Omental fat pad (tissue), 4 donors: ENCODE results near the gene TCF7L2. TPM values are rescaled to one million over a fixed set of nuclear protein-coding genes. Genes with fewer than 3 reads are reported as not detected.

Experiments
- ATAC-seq: fragments of 150-250 bp; one replicate; pipeline ENCODE4 v1.9.1; 2016; ENCODE audit warnings: mild to moderate bottlenecking, moderate library complexity; ENCODE audit not compliant: low FRiP score
- DNase-seq: peaks from one replicate; pipeline ENCODE4 v3.0.0-alpha.2; 2019; ENCODE audit warnings: low spot score
- CTCF ChIP-seq, 3 donors: fragments of 450-650 bp; IDR thresholded peaks; one replicate each; pipeline ENCODE4 v1.5.1; 2016 to 2017; ENCODE audit warnings: antibody characterized with exemption in 3 of 3, mild to moderate bottlenecking in 3 of 3, moderate library complexity in 2 of 3
- total RNA-seq, 4 donors: library from RNA; depleted of rRNA; stranded (reverse); fragments of >200 nt; gene quantifications; one replicate each; pipeline ENCODE4 v1.1.0, GENCODE V29; 2016

Gene TCF7L2
- total RNA-seq, 4 donors from 2014 or later: 22.5 to 30.6 (median 28.5) TPM

- TF ChIP-seq CTCF (IDR thresholded peaks at IDR 0.05): no peak
- no peak for DNase-seq
Measured at GRCh38 chr10:113161066-113161465, 211.0 kb downstream of the TCF7L2 start.

GRCh38 chr10:113162960-113163359, 212.9 kb downstream of the TCF7L2 start:
- ATAC-seq (no peak), DNase-seq (no peak)
- no peak for TF ChIP-seq CTCF (IDR thresholded peaks at IDR 0.05)

More at GRCh38 chr10:113161066-113161465, 211.0 kb downstream of the TCF7L2 start:
- ATAC-seq: no peak

GRCh38 chr10:113165673-113166072, 215.6 kb downstream of the TCF7L2 start:
- ATAC-seq (no peak), DNase-seq (no peak)
- TF ChIP-seq CTCF (IDR thresholded peaks at IDR 0.05): no peak

GRCh38 chr10:113167702-113168101, 217.7 kb downstream of the TCF7L2 start:
- no peak for DNase-seq
- TF ChIP-seq CTCF (IDR thresholded peaks at IDR 0.05): no peak
- no peak for ATAC-seq

GRCh38 chr10:113168584-113168983, 218.5 kb downstream of the TCF7L2 start:
- no peak for TF ChIP-seq CTCF (IDR thresholded peaks at IDR 0.05)
- no peak for DNase-seq
- no peak for ATAC-seq

GRCh38 chr10:113169111-113169510, 219.1 kb downstream of the TCF7L2 start:
- DNase-seq: no peak
- TF ChIP-seq CTCF (IDR thresholded peaks at IDR 0.05): no peak
- no peak for ATAC-seq

GRCh38 chr10:113169853-113170460, 219.9 kb downstream of the TCF7L2 start:
- no peak for DNase-seq
- no peak for TF ChIP-seq CTCF (IDR thresholded peaks at IDR 0.05)
- ATAC-seq: no peak
